CD14-positive monocyte (primary cell): ENCODE results near the gene DNTTIP2. TPM values are rescaled to one million over a fixed set of nuclear protein-coding genes. Genes with fewer than 3 reads are reported as not detected.

Source experiments
- DNase-seq, 3 donors: peaks; one replicate each; pipeline ENCODE4 v3.0.0-alpha.2; 2011 to 2022
- H2AFZ ChIP-seq: 2 replicates; pipeline ENCODE4 v1.6.0; 2012; ENCODE audit warnings: mild to moderate bottlenecking, low read depth, low read length, inconsistent platforms; ENCODE audit not compliant: insufficient read depth, poor library complexity, severe bottlenecking
- H3K27ac ChIP-seq, 2 donors: 1 replicate in 1 of 2; 2 replicates in 1 of 2; pipeline ENCODE4 v1.5.1; 2012 to 2013; ENCODE audit warnings: low read length in 2 of 2, control low read depth in 1 of 2, inconsistent platforms in 1 of 2, low read depth in 1 of 2, mild to moderate bottlenecking in 1 of 2
- H3K27me3 ChIP-seq, 2 donors: one replicate each; pipeline versions ENCODE4 v1.6.0 to v1.6.1; 2011 to 2013; ENCODE audit warnings: low read length in 2 of 2; ENCODE audit not compliant: control insufficient read depth in 2 of 2, insufficient read depth in 2 of 2
- H3K36me3 ChIP-seq, 2 donors: replicated peaks in 1 of 2; 1 replicate in 1 of 2; 2 replicates in 1 of 2; pipeline versions ENCODE4 v1.5.1 to v1.6.1; 2012 to 2013; ENCODE audit warnings: low read length in 2 of 2, control low read depth in 1 of 2, inconsistent platforms in 1 of 2, mild to moderate bottlenecking in 1 of 2; ENCODE audit not compliant: insufficient read depth in 2 of 2, control insufficient read depth in 1 of 2
- H3K4me1 ChIP-seq, 2 donors: 1 replicate in 1 of 2; 2 replicates in 1 of 2; pipeline versions ENCODE4 v1.5.1 to v1.6.1; 2012 to 2013; ENCODE audit warnings: low read length in 2 of 2, control low read depth in 1 of 2, inconsistent platforms in 1 of 2, mild to moderate bottlenecking in 1 of 2, moderate library complexity in 1 of 2; ENCODE audit not compliant: insufficient read depth in 2 of 2, control insufficient read depth in 1 of 2
- H3K4me2 ChIP-seq: replicated peaks from 2 replicates; pipeline ENCODE3; 2012; ENCODE audit warnings: low read length, moderate library complexity, mild to moderate bottlenecking; ENCODE audit not compliant: poor library complexity, severe bottlenecking; ENCODE audit errors: extremely low read depth
- H3K4me3 ChIP-seq, 3 experiments: fragments of 200-600 bp in 1 of 3; sonication (generic) in 1 of 3; replicated peaks in 1 of 3; 1 replicate in 2 of 3; 2 replicates in 1 of 3; pipeline ENCODE4 v1.5.1; 2011 to 2013; ENCODE audit warnings: low read length in 3 of 3, mild to moderate bottlenecking in 3 of 3, control low read depth in 2 of 3, low read depth in 2 of 3, inconsistent platforms in 1 of 3, moderate library complexity in 1 of 3
- H3K79me2 ChIP-seq: 2 replicates; pipeline ENCODE4 v1.6.0; 2012; ENCODE audit warnings: mild to moderate bottlenecking, control low read depth, inconsistent platforms, low read length, moderate library complexity; ENCODE audit not compliant: insufficient read depth
- H3K9ac ChIP-seq: 2 replicates; pipeline ENCODE4 v1.6.0; 2017; ENCODE audit warnings: low read length, mild to moderate bottlenecking; ENCODE audit not compliant: insufficient read depth, poor library complexity, severe bottlenecking
- H3K9me3 ChIP-seq, 2 donors: replicated peaks in 1 of 2; 1 replicate in 1 of 2; 2 replicates in 1 of 2; pipeline versions ENCODE4 v1.5.1 to v1.6.1; 2012 to 2013; ENCODE audit warnings: low read length in 2 of 2, control low read depth in 1 of 2; ENCODE audit not compliant: control insufficient read depth in 1 of 2, insufficient read depth in 1 of 2
- H4K20me1 ChIP-seq: 2 replicates; pipeline ENCODE4 v1.6.0; 2012; ENCODE audit warnings: mild to moderate bottlenecking, low read length, control low read depth, moderate library complexity; ENCODE audit not compliant: insufficient read depth
- H3K27ac Mint-ChIP-seq, 7 donors: one replicate each; pipeline ENCODE4 v1.8.0; 2020; ENCODE audit warnings: mild to moderate bottlenecking in 7 of 7, mixed read lengths in 7 of 7, moderate library complexity in 6 of 7, inconsistent platforms in 2 of 7
- H3K27me3 Mint-ChIP-seq, 3 donors: one replicate each; pipeline ENCODE4 v1.8.0; 2021 to 2022; ENCODE audit warnings: low read depth in 3 of 3, mild to moderate bottlenecking in 3 of 3, mixed read lengths in 3 of 3, moderate library complexity in 3 of 3, inconsistent platforms in 1 of 3
- H3K36me3 Mint-ChIP-seq, 2 donors: one replicate each; pipeline ENCODE4 v1.8.0; 2020; ENCODE audit warnings: mixed read lengths in 2 of 2, inconsistent platforms in 1 of 2, mild to moderate bottlenecking in 1 of 2
- H3K4me1 Mint-ChIP-seq: one replicate; pipeline ENCODE4 v1.8.0; 2020; ENCODE audit warnings: mild to moderate bottlenecking, mixed read lengths
- H3K4me3 Mint-ChIP-seq, 2 donors: one replicate each; pipeline ENCODE4 v1.8.0; 2020; ENCODE audit warnings: mild to moderate bottlenecking in 2 of 2, mixed read lengths in 2 of 2, moderate library complexity in 1 of 2
- H3K9me3 Mint-ChIP-seq, 7 donors: one replicate each; pipeline ENCODE4 v1.8.0; 2020 to 2022; ENCODE audit warnings: mixed read lengths in 7 of 7, mild to moderate bottlenecking in 6 of 7, moderate library complexity in 6 of 7, inconsistent platforms in 2 of 7
- CTCF ChIP-seq: fragments of 200-600 bp; IDR thresholded peaks from one replicate; pipeline ENCODE4 v1.8.0; 2022; ENCODE audit warnings: antibody characterized with exemption, mild to moderate bottlenecking
- WGBS: methylation state at CpG from one replicate; pipeline ENCODE4 v1.1.5; 2013; ENCODE audit warnings: missing lambda C conversion rate; ENCODE audit not compliant: insufficient coverage; 5-methylcytosine and 5-hydroxymethylcytosine counted together
- intact Hi-C, 2 donors: fragments of 100-400 bp; cut with micrococcal nuclease; formaldehyde crosslinking; loops; one replicate each; pipeline versions ENCODE4 v1.15.0 to v1.15.1; 2023
- polyA plus RNA-seq, 3 donors: library from polyadenylated mRNA; depleted of rRNA in 1 of 3; unstranded in 2 of 3; stranded (reverse) in 1 of 3; fragments of 300-500 nt in 2 of 3; fragments of >200 nt in 1 of 3; fragmentation: Illumina TruSeq in 2 of 3; gene quantifications; 1 replicate in 2 of 3; 2 replicates in 1 of 3; pipeline ENCODE4 v1.2.3, GENCODE V29; 2012 to 2021

Gene DNTTIP2
- polyA plus RNA-seq, 3 donors: 21.1 to 68.8 (median 42.1) TPM

DNA sequence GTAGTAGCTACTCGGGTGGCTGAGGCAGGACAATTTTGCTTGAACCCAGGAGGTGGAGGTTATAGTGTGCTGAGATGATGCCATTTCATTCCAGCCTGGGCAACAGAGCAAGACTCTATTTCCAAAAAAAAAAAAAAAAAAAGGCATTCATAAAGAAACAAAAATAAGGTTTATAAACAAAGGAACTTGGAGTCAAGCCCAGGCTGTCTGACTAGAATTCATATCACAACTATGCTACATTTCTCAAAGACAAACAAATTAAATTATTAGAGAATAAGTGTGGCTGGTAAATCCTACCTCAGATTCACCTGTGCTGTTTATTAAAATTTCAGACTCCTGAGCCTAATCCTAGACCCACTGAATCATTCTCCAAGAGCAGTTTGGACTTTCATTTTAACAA lies 26.0 kb upstream of the DNTTIP2 start:
- H4K20me1 ChIP-seq: no peaks in the 10 kb centered on the region
- H3K4me2 ChIP-seq: no peak overlapping the region
- Mint-ChIP-seq H3K27me3 (peaks cover 0 to 2% (median 2%) of the 10 kb centered on the region in 3 donors), H3K36me3 (peaks cover 8 to 11% of the 10 kb centered on the region in 2 donors), H3K4me3 (no peak overlapping the region), H3K4me1 (peaks cover 28% of the 10 kb centered on the region), H3K27ac (peak overlapping the region in 1 of 7 donors; percentile 26), H3K9me3 (no peaks in the 10 kb centered on the region)
- no peaks in the 10 kb centered on the region for H3K9me3 ChIP-seq
- DNase-seq: no peak
- no peak overlapping the region for H3K27ac ChIP-seq
- peaks cover 0 to 12% of the 10 kb centered on the region in 2 donors for H3K36me3 ChIP-seq
- no CpG with 5 or more reads among the region's 1 CpG for WGBS
- H3K4me3 ChIP-seq: no peak overlapping the region
- H3K27me3 ChIP-seq: no peaks in the 10 kb centered on the region
- TF ChIP-seq CTCF: no peak
- H3K4me1 ChIP-seq: peaks cover 18 to 35% of the 10 kb centered on the region in 2 donors
- intact Hi-C loops: no loop called here
- H3K79me2 ChIP-seq: peaks cover 32% of the 10 kb centered on the region
- no peak overlapping the region for H3K9ac ChIP-seq
- no peak overlapping the region for H2AFZ ChIP-seq

DNA sequence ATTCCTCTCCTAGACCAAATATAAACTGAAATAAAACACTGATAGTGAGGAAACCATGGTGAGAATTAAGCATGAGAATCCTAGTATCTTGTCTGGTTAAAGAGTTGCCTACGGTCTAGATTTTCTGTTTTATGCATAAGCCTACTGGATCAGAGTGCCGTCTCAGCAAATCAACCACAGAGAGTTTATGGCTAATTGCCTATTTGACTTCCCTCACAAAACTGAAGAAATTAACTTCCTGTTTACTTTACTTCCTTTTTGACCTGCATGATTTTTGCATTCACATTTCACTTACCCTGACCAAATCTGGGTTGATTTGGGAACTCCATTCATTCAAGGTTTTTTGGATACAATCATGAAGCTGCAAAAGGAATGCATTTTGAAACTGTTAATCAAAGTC lies 25.2 kb upstream of the DNTTIP2 start:
- Histone ChIP-seq H2AFZ (peak overlapping the region; percentile 16), H3K4me2 (peak overlapping the region; percentile 60), H3K27me3 (no peaks in the 10 kb centered on the region), H3K9ac (no peak overlapping the region), H4K20me1 (no peaks in the 10 kb centered on the region), H3K9me3 (no peaks in the 10 kb centered on the region), H3K27ac (peak overlapping the region in 1 of 2 donors; percentile 68), H3K4me3 (peak overlapping the region in 1 of 3 experiments; percentile 52), H3K36me3 (peaks cover 0 to 17% of the 10 kb centered on the region in 2 donors), H3K79me2 (peaks cover 32% of the 10 kb centered on the region), H3K4me1 (peaks cover 14 to 31% of the 10 kb centered on the region in 2 donors)
- intact Hi-C loops: no loop called here
- Mint-ChIP-seq H3K4me1 (peaks cover 24% of the 10 kb centered on the region), H3K9me3 (no peaks in the 10 kb centered on the region), H3K27me3 (peaks cover 0 to 2% (median 0%) of the 10 kb centered on the region in 3 donors), H3K36me3 (peaks cover 9 to 15% of the 10 kb centered on the region in 2 donors), H3K27ac (peak overlapping the region in 6 of 7 donors; percentile 32 to 71 (median 54)), H3K4me3 (peak overlapping the region; percentile 2 to 29)
- no peak for TF ChIP-seq CTCF
- DNase-seq: peak; percentile 38 to 71 (median 59)
- WGBS: 0% methylated on average over 2 of the region's 2 CpGs
